Lower leg skin (tissue), 3 donors: ENCODE measurements around the gene TERT.

Experiments used
- POLR2A ChIP-seq, 2 donors: fragments of 450-650 bp; IDR thresholded peaks; one replicate each; pipeline ENCODE4 v1.6.1; 2016 to 2017; ENCODE audit warnings: antibody characterized with exemption in 2 of 2, mild to moderate bottlenecking in 1 of 2, moderate library complexity in 1 of 2
- TF ChIP-seq, protein P1 (sequence below), 3 donors: fragments of 450-650 bp; IDR thresholded peaks; one replicate each; pipeline ENCODE4 v1.5.1; 2016; ENCODE audit warnings: antibody characterized with exemption in 3 of 3, mild to moderate bottlenecking in 3 of 3, moderate library complexity in 2 of 3

DNA sequence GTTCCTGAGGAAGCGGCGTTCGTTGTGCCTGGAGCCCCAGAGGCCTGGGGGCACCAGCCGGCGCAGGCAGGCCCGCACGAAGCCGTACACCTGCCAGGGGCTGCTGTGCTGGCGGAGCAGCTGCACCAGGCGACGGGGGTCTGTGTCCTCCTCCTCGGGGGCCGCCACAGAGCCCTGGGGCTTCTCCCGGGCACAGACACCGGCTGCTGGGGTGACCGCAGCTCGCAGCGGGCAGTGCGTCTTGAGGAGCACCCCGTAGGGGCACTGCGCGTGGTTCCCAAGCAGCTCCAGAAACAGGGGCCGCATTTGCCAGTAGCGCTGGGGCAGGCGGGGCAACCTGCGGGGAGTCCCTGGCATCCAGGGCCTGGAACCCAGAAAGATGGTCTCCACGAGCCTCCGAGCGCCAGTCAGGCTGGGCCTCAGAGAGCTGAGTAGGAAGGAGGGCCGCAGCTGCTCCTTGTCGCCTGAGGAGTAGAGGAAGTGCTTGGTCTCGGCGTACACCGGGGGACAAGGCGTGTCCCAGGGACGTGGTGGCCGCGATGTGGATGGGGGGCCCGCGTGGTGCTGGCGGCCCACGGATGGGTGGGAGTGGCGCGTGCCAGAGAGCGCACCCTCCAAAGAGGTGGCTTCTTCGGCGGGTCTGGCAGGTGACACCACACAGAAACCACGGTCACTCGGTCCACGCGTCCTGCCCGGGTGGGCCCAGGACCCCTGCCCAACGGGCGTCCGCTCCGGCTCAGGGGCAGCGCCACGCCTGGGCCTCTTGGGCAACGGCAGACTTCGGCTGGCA is 1.3 kb downstream of the TERT start:
- TF ChIP-seq, protein P1, sequence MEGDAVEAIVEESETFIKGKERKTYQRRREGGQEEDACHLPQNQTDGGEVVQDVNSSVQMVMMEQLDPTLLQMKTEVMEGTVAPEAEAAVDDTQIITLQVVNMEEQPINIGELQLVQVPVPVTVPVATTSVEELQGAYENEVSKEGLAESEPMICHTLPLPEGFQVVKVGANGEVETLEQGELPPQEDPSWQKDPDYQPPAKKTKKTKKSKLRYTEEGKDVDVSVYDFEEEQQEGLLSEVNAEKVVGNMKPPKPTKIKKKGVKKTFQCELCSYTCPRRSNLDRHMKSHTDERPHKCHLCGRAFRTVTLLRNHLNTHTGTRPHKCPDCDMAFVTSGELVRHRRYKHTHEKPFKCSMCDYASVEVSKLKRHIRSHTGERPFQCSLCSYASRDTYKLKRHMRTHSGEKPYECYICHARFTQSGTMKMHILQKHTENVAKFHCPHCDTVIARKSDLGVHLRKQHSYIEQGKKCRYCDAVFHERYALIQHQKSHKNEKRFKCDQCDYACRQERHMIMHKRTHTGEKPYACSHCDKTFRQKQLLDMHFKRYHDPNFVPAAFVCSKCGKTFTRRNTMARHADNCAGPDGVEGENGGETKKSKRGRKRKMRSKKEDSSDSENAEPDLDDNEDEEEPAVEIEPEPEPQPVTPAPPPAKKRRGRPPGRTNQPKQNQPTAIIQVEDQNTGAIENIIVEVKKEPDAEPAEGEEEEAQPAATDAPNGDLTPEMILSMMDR (IDR thresholded peaks at IDR 0.05) = no peak
- no peak for TF ChIP-seq POLR2A (IDR thresholded peaks at IDR 0.05)
